HL-60 (cell line): ENCODE data around the gene PDGFC.

ENCODE experiments used
- DNase-seq, 2 experiments: peaks; one replicate each; pipeline ENCODE4 v3.0.0-alpha.2; 2010 to 2020; ENCODE audit warnings: low read depth in 1 of 2, low spot score in 1 of 2
- H3K27ac ChIP-seq: fragments of 250-450 bp; sonication (Bioruptor Pico); replicated peaks from 2 replicates; pipeline ENCODE4 v1.5.1; 2020; ENCODE audit warnings: mild to moderate bottlenecking, moderate library complexity
- H3K27me3 ChIP-seq: fragments of 250-450 bp; sonication (Bioruptor Pico); 2 replicates; pipeline ENCODE4 v1.5.1; 2021; ENCODE audit warnings: mild to moderate bottlenecking, moderate library complexity; ENCODE audit not compliant: insufficient read depth, poor library complexity, severe bottlenecking
- H3K4me3 ChIP-seq: replicated peaks from 2 replicates; pipeline ENCODE4 v1.5.1; 2011; ENCODE audit warnings: mild to moderate bottlenecking, control low read depth, low read length; ENCODE audit not compliant: insufficient read depth
- CTCF ChIP-seq: IDR thresholded peaks from one replicate; pipeline ENCODE4 v1.5.1; 2011; ENCODE audit warnings: low read length, control low read depth, inconsistent platforms; ENCODE audit not compliant: insufficient read depth
- GABPA ChIP-seq: IDR thresholded peaks from 2 replicates; pipeline ENCODE4 v1.6.1; 2012; ENCODE audit warnings: low read depth
- POLR2AphosphoS5 ChIP-seq: IDR thresholded peaks from 2 replicates; pipeline ENCODE4 v1.6.1; 2012; ENCODE audit warnings: low read depth
- REST ChIP-seq: IDR thresholded peaks from 2 replicates; pipeline ENCODE4 v1.6.1; 2012; ENCODE audit warnings: low read depth; ENCODE audit not compliant: insufficient replicate concordance
- SPI1 ChIP-seq: IDR thresholded peaks from 2 replicates; pipeline ENCODE4 v1.6.1; 2012; ENCODE audit warnings: low read depth, mild to moderate bottlenecking, borderline replicate concordance

The PDGFC gene

GRCh38 chr4:156815717-156816359 is 155.8 kb downstream of the PDGFC start:
- no peaks in the 10 kb centered on the region for H3K27me3 ChIP-seq
- H3K4me3 ChIP-seq = no peak overlapping the region
- TF ChIP-seq SPI1 (no peak), REST (no peak), CTCF (no peak), POLR2AphosphoS5 (no peak), GABPA (no peak)
- no peak overlapping the region for H3K27ac ChIP-seq
- no peak for DNase-seq

GRCh38 chr4:156811963-156812362 is 159.6 kb downstream of the PDGFC start:
- TF ChIP-seq CTCF (no peak), GABPA (no peak), SPI1 (no peak), POLR2AphosphoS5 (no peak), REST (no peak)
- Histone ChIP-seq H3K27me3 (no peaks in the 10 kb centered on the region), H3K27ac (no peak overlapping the region), H3K4me3 (no peak overlapping the region)
- DNase-seq = no peak

GRCh38 chr4:156811286-156811685 is 160.3 kb downstream of the PDGFC start:
- no peak for TF ChIP-seq SPI1
- no peak for TF ChIP-seq CTCF
- no peak for TF ChIP-seq POLR2AphosphoS5
- TF ChIP-seq GABPA = no peak
- no peak for TF ChIP-seq REST
- no peaks in the 10 kb centered on the region for H3K27me3 ChIP-seq
- no peak overlapping the region for H3K4me3 ChIP-seq
- no peak for DNase-seq
- no peak overlapping the region for H3K27ac ChIP-seq
